HEK293 (cell line): ENCODE data around the gene OR7G1.

ENCODE experiments used
- PRDM10 ChIP-seq: fragments of 450-650 bp; formaldehyde crosslinking; IDR thresholded peaks from 2 replicates; pipeline ENCODE4 v1.5.1; 2016; ENCODE audit warnings: missing biosample characterization, missing genetic modification characterization
- ZNF146 ChIP-seq: fragments of 450-650 bp; formaldehyde crosslinking; IDR thresholded peaks from 2 replicates; pipeline ENCODE4 v1.5.1; 2016; ENCODE audit warnings: missing biosample characterization, missing genetic modification characterization
- ZNF549 ChIP-seq: fragments of 450-650 bp; IDR thresholded peaks from 2 replicates; pipeline ENCODE4 v1.5.1; 2018; ENCODE audit warnings: missing biosample characterization, missing genetic modification characterization, mild to moderate bottlenecking, inconsistent platforms, moderate library complexity
- TF ChIP-seq, protein P1 (sequence below): fragments of 450-650 bp; formaldehyde crosslinking; IDR thresholded peaks from 2 replicates; pipeline ENCODE4 v1.5.1; 2016; ENCODE audit warnings: missing biosample characterization, missing genetic modification characterization
- TF ChIP-seq, protein P2 (sequence below): fragments of 450-650 bp; formaldehyde crosslinking; IDR thresholded peaks from 2 replicates; pipeline ENCODE4 v1.5.1; 2016; ENCODE audit warnings: missing biosample characterization, missing genetic modification characterization

- TF ChIP-seq, protein P1, sequence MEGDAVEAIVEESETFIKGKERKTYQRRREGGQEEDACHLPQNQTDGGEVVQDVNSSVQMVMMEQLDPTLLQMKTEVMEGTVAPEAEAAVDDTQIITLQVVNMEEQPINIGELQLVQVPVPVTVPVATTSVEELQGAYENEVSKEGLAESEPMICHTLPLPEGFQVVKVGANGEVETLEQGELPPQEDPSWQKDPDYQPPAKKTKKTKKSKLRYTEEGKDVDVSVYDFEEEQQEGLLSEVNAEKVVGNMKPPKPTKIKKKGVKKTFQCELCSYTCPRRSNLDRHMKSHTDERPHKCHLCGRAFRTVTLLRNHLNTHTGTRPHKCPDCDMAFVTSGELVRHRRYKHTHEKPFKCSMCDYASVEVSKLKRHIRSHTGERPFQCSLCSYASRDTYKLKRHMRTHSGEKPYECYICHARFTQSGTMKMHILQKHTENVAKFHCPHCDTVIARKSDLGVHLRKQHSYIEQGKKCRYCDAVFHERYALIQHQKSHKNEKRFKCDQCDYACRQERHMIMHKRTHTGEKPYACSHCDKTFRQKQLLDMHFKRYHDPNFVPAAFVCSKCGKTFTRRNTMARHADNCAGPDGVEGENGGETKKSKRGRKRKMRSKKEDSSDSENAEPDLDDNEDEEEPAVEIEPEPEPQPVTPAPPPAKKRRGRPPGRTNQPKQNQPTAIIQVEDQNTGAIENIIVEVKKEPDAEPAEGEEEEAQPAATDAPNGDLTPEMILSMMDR, result no peak
- TF ChIP-seq ZNF549 (tag by site-specific recombination) (no peak), ZNF146 (tag by site-specific recombination) (no peak), PRDM10 (tag by site-specific recombination) (no peak)
- TF ChIP-seq, protein P2, sequence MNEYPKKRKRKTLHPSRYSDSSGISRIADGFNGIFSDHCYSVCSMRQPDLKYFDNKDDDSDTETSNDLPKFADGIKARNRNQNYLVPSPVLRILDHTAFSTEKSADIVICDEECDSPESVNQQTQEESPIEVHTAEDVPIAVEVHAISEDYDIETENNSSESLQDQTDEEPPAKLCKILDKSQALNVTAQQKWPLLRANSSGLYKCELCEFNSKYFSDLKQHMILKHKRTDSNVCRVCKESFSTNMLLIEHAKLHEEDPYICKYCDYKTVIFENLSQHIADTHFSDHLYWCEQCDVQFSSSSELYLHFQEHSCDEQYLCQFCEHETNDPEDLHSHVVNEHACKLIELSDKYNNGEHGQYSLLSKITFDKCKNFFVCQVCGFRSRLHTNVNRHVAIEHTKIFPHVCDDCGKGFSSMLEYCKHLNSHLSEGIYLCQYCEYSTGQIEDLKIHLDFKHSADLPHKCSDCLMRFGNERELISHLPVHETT (tag by site-specific recombination), result no peak
These were observed 34.4 kb upstream of the OR7G1 start for GRCh38 chr19:9149997-9150396.
